ENCODE data around the gene TNFRSF4. TPM values are rescaled to one million over a fixed set of nuclear protein-coding genes. Genes with fewer than 3 reads are reported as not detected.

TNFRSF4 gene
- polyA plus RNA-seq, 2 of the 4 experiments (the other 2 are of a cell fraction) = not detected

GRCh38 chr1:1255078-1255477 lies 41.1 kb upstream of the TNFRSF4 start:
- Histone ChIP-seq H3K4me1 (no peaks in the 10 kb centered on the region), H3K4me3 (no peak overlapping the region), H3K27ac (no peak overlapping the region), H3K9me3 (no peaks in the 10 kb centered on the region), H3K4me2 (no peak overlapping the region)
- DNase-seq (ENCODE audit: low read depth in 1 of 2, low spot score in 1 of 2) (no peak), ATAC-seq (no peak), FAIRE-seq (no peak)
- POLR2A ChIA-PET = no interaction called here
- no peak for TF ChIP-seq GATA3 (IDR thresholded peaks at IDR 0.05; ENCODE audit: borderline replicate concordance)
- no peak for TF ChIP-seq HOXA7 (CRISPR knock-in tag; IDR thresholded peaks at IDR 0.05)
- 96% methylated on average over 17 of the region's 26 CpGs for WGBS (ENCODE audit: missing lambda C conversion rate)
- CTCF ChIA-PET = interaction anchor here (0.8 to 1.7 kb wide), 3 partner anchors 11 to 134 kb away, joined by 3 read pairs; no protein-coding TSS in a partner anchor

GRCh38 chr1:1254667-1254998 lies 40.7 kb upstream of the TNFRSF4 start:
- no peak overlapping the region for H3K4me2 ChIP-seq
- no peak for TF ChIP-seq HDAC2 (IDR thresholded peaks at IDR 0.05)
- TF ChIP-seq TP53 (CRISPR knock-in tag; IDR thresholded peaks at IDR 0.05) = no peak
- TF ChIP-seq NR3C1 (IDR thresholded peaks at IDR 0.05) = no peak
- TF ChIP-seq NPAS2 (CRISPR knock-in tag; IDR thresholded peaks at IDR 0.05; ENCODE audit: borderline replicate concordance) = no peak
- TF ChIP-seq, protein P1, sequence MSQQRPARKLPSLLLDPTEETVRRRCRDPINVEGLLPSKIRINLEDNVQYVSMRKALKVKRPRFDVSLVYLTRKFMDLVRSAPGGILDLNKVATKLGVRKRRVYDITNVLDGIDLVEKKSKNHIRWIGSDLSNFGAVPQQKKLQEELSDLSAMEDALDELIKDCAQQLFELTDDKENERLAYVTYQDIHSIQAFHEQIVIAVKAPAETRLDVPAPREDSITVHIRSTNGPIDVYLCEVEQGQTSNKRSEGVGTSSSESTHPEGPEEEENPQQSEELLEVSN (IDR thresholded peaks at IDR 0.05; ENCODE audit: borderline replicate concordance, low read depth) = no peak
- no peak for TF ChIP-seq ZSCAN20 (CRISPR knock-in tag; IDR thresholded peaks at IDR 0.05)
- TF ChIP-seq FOSB (CRISPR knock-in tag; IDR thresholded peaks at IDR 0.05) = no peak
- TF ChIP-seq BHLHE40 (IDR thresholded peaks at IDR 0.05; ENCODE audit: low read depth, low read length) = no peak
- TF ChIP-seq SREBF2 (IDR thresholded peaks at IDR 0.05) = no peak
- no peak for TF ChIP-seq HEYL (CRISPR knock-in tag; IDR thresholded peaks at IDR 0.05)
- no peak for TF ChIP-seq ZC3H11A (IDR thresholded peaks at IDR 0.05)
- no peak for TF ChIP-seq MAFK (IDR thresholded peaks at IDR 0.05; ENCODE audit: partially characterized antibody)
- no peak for TF ChIP-seq RARB (CRISPR knock-in tag; IDR thresholded peaks at IDR 0.05)
- TF ChIP-seq KDM1A (IDR thresholded peaks at IDR 0.05; ENCODE audit: low read depth) = no peak
- no peak for TF ChIP-seq HOXB13 (CRISPR knock-in tag; IDR thresholded peaks at IDR 0.05; ENCODE audit: low read depth)
- TF ChIP-seq REST (IDR thresholded peaks at IDR 0.05) = no peak
- no peak for ATAC-seq
- CTCF ChIA-PET = interaction anchor here (0.8 to 1.7 kb wide), 3 partner anchors 11 to 133 kb away, joined by 3 read pairs; no protein-coding TSS in a partner anchor
- WGBS (ENCODE audit: missing lambda C conversion rate) = 95% methylated on average over 17 of the region's 21 CpGs
- no peak for FAIRE-seq
- H3K4me1 ChIP-seq = no peaks in the 10 kb centered on the region
- no peak for DNase-seq (ENCODE audit: low read depth in 1 of 2, low spot score in 1 of 2)
- no peak overlapping the region for H3K4me3 ChIP-seq
- POLR2A ChIA-PET = no interaction called here
- H3K27ac ChIP-seq = no peak overlapping the region
- no peaks in the 10 kb centered on the region for H3K9me3 ChIP-seq

GRCh38 chr1:1253972-1254666 lies 40.2 kb upstream of the TNFRSF4 start:
- TF ChIP-seq ZC3H11A (IDR thresholded peaks at IDR 0.05) = no peak
- TF ChIP-seq KDM1A (IDR thresholded peaks at IDR 0.05; ENCODE audit: low read depth) = no peak
- no peak for TF ChIP-seq ZSCAN20 (CRISPR knock-in tag; IDR thresholded peaks at IDR 0.05)
- no peak for TF ChIP-seq TFCP2L1 (CRISPR knock-in tag; IDR thresholded peaks at IDR 0.05)
- no peak for TF ChIP-seq HEYL (CRISPR knock-in tag; IDR thresholded peaks at IDR 0.05)
- TF ChIP-seq, protein P2, sequence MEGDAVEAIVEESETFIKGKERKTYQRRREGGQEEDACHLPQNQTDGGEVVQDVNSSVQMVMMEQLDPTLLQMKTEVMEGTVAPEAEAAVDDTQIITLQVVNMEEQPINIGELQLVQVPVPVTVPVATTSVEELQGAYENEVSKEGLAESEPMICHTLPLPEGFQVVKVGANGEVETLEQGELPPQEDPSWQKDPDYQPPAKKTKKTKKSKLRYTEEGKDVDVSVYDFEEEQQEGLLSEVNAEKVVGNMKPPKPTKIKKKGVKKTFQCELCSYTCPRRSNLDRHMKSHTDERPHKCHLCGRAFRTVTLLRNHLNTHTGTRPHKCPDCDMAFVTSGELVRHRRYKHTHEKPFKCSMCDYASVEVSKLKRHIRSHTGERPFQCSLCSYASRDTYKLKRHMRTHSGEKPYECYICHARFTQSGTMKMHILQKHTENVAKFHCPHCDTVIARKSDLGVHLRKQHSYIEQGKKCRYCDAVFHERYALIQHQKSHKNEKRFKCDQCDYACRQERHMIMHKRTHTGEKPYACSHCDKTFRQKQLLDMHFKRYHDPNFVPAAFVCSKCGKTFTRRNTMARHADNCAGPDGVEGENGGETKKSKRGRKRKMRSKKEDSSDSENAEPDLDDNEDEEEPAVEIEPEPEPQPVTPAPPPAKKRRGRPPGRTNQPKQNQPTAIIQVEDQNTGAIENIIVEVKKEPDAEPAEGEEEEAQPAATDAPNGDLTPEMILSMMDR (IDR thresholded peaks at IDR 0.05) = no peak
- Histone ChIP-seq H3K4me1 (no peaks in the 10 kb centered on the region), H3K4me2 (no peak overlapping the region), H3K27ac (no peak overlapping the region), H3K4me3 (no peak overlapping the region), H3K9me3 (no peaks in the 10 kb centered on the region)
- CTCF ChIA-PET = interaction anchor here (0.8 to 1.7 kb wide), 3 partner anchors 10 to 133 kb away, joined by 3 read pairs; no protein-coding TSS in a partner anchor
- POLR2A ChIA-PET = no interaction called here
- DNase-seq (ENCODE audit: low read depth in 1 of 2, low spot score in 1 of 2) = no peak
- WGBS (ENCODE audit: missing lambda C conversion rate) = 96% methylated on average over 37 of the region's 50 CpGs
- no peak for ATAC-seq
- no peak for FAIRE-seq

Data from A549 (cell line).